NK-92 (cell line): ENCODE measurements around the gene FAU.

Experiments
- DNase-seq: peaks from one replicate; lab custom pipeline; 2025; ENCODE audit not compliant: unreplicated experiment; lab: John Stamatoyannopoulos, UW

FAU gene

GRCh38 chr11:65083834-65084597 lies 37.9 kb downstream of the FAU start, which contains the start of the genes CDCA5 and ZFPL1:
Gene CDCA5, minus strand, starts transcription at chr11:65084040. Its CDS starts 62 bp downstream, at chr11:65083978.
Gene ZFPL1, plus strand, starts transcription at chr11:65084222. Its CDS starts 477 bp downstream, at chr11:65084699.
- peak; percentile 73 for DNase-seq

GRCh38 chr11:65083134-65083833 lies 38.6 kb downstream of the FAU start:
- no peak for DNase-seq

GRCh38 chr11:65078786-65079342 lies 43.1 kb downstream of the FAU start:
- DNase-seq = no peak

- DNase-seq = no peak
These were observed 43.8 kb downstream of the FAU start for GRCh38 chr11:65078151-65078550.

GRCh38 chr11:65077451-65077850 lies 44.5 kb downstream of the FAU start:
- no peak for DNase-seq

GRCh38 chr11:65072631-65072966 lies 49.3 kb downstream of the FAU start:
- no peak for DNase-seq

- DNase-seq = no peak
These were observed 49.9 kb downstream of the FAU start for GRCh38 chr11:65071907-65072630.
